Activated naive CD4-positive, alpha-beta T cell treated with anti-CD3 and anti-CD28 coated beads for 36 hours (primary cell): ENCODE data around the gene AGPAT3. TPM values are rescaled to one million over a fixed set of nuclear protein-coding genes. Genes with fewer than 3 reads are reported as not detected.

Source experiments
- CTCF ChIA-PET: fragments of 350-600 bp; sonication (Branson Sonifier 250); formaldehyde crosslinking; loops from one replicate; lab custom pipeline; 2021; ENCODE audit warnings: antibody characterized with exemption; lab: Charles Lee
- DNase-seq: peaks from one replicate; pipeline ENCODE4 v3.0.0-alpha.2; 2020
- H3K27ac Mint-ChIP-seq: one replicate; pipeline ENCODE4 v1.8.0; 2021; ENCODE audit warnings: mild to moderate bottlenecking, mixed read lengths
- H3K27me3 Mint-ChIP-seq: one replicate; pipeline ENCODE4 v1.8.0; 2021; ENCODE audit warnings: low read depth, mixed read lengths
- H3K36me3 Mint-ChIP-seq: one replicate; pipeline ENCODE4 v1.8.0; 2021; ENCODE audit warnings: low read depth, mixed read lengths
- H3K4me1 Mint-ChIP-seq: one replicate; pipeline ENCODE4 v1.8.0; 2021; ENCODE audit warnings: low read depth, mixed read lengths
- H3K4me3 Mint-ChIP-seq: one replicate; pipeline ENCODE4 v1.8.0; 2021; ENCODE audit warnings: mild to moderate bottlenecking, moderate library complexity, mixed read lengths
- H3K9me3 Mint-ChIP-seq: one replicate; pipeline ENCODE4 v1.8.0; 2021; ENCODE audit warnings: mixed read lengths
- intact Hi-C: fragments of 100-400 bp; cut with micrococcal nuclease; formaldehyde crosslinking; loops from one replicate; pipeline ENCODE4 v1.15.1; 2023
- total RNA-seq, 2 experiments: library from RNA; stranded (reverse); gene quantifications; one replicate each; pipeline ENCODE4 v1.2.3, GENCODE V29; 2021

AGPAT3 gene
- total RNA-seq, 2 experiments from 2014 or later: 57.9 to 64.1 TPM

DNA sequence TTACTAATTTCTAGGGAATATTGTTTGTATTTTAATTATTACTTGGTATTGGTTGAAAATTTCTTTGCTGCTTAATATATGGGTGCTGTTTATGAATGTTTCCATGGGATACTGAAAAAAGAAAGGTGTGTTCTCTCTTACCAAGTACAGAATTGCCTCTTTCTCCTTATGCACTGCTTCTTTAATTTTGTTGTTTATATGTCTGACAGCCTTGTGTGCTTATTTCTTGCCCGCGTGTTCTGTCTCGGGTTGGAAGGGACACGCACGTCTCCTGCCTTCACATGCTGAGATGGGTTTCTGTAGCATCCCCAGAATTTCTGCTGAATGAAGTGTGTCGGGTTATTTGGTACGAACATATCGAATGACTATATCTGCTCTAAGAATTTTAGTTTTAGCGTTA, 51.1 kb downstream of the AGPAT3 start:
- CTCF ChIA-PET: interaction anchor here (0.8 to 1.0 kb wide), 2 partner anchors 24 to 49 kb away, joined by 3 read pairs; no protein-coding TSS in a partner anchor
- Mint-ChIP-seq H3K27ac (no peak overlapping the region), H3K4me1 (peaks cover 46% of the 10 kb centered on the region), H3K27me3 (no peaks in the 10 kb centered on the region), H3K4me3 (peak overlapping the region; percentile 74), H3K36me3 (peaks cover 14% of the 10 kb centered on the region), H3K9me3 (peaks cover 9% of the 10 kb centered on the region)
- intact Hi-C loops: loop anchor here (2.0 to 5.0 kb wide), 2 partner anchors 23 to 34 kb away; no protein-coding TSS in a partner anchor
- no peak for DNase-seq

DNA sequence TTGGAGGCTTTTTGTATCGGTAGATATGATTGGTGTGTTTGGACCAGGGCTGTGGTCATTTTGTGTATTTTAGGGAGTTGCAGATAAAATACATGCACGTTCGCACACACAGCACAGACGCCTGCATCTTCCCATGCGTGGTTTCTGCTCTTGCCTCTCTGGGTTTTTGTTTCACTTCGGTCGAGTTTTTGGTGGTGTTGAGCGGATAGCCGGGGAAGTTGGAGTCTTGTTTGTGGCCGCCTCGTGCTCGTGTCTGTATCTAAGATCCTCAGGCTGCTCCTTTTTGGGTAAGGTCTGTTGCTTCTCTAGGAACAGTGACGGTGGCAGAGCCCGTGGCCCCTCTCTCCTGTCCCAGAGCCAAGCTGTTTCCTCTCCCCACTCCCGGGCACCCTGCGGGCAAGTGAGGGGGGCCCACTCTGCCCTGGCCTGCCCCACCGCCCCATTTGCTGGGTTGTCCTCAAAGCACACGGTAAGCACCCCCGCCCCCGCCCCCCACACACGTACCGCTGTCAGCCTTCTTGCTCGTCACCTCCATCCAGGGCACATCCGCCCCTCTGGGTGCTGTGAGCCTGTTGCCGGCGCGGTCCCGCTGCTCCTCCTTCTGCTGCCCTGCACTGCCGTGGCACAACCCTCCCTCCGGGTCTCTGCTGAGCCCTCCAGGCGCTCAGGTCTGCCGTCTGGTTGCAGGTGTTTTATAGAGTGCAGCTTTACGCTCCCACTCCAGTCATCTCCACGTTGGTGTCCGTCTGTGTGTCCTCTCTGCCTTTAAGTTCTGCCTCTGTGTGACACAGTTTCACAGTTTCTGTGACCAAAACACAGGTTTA, 51.9 kb downstream of the AGPAT3 start:
- H3K36me3 Mint-ChIP-seq: peaks cover 11% of the 10 kb centered on the region
- intact Hi-C loops: loop anchor here (2.0 to 5.0 kb wide), 2 partner anchors 24 to 35 kb away; no protein-coding TSS in a partner anchor
- peaks cover 9% of the 10 kb centered on the region for H3K9me3 Mint-ChIP-seq
- peak overlapping the region; percentile 74 for H3K4me3 Mint-ChIP-seq
- peak; percentile 77 for DNase-seq
- H3K27me3 Mint-ChIP-seq: no peaks in the 10 kb centered on the region
- CTCF ChIA-PET: interaction anchor here (0.7 to 1.9 kb wide), 2 partner anchors 24 to 70 kb away, joined by 4 read pairs; no protein-coding TSS in a partner anchor
- H3K4me1 Mint-ChIP-seq: peaks cover 54% of the 10 kb centered on the region
- peak overlapping the region; percentile 35 for H3K27ac Mint-ChIP-seq

DNA sequence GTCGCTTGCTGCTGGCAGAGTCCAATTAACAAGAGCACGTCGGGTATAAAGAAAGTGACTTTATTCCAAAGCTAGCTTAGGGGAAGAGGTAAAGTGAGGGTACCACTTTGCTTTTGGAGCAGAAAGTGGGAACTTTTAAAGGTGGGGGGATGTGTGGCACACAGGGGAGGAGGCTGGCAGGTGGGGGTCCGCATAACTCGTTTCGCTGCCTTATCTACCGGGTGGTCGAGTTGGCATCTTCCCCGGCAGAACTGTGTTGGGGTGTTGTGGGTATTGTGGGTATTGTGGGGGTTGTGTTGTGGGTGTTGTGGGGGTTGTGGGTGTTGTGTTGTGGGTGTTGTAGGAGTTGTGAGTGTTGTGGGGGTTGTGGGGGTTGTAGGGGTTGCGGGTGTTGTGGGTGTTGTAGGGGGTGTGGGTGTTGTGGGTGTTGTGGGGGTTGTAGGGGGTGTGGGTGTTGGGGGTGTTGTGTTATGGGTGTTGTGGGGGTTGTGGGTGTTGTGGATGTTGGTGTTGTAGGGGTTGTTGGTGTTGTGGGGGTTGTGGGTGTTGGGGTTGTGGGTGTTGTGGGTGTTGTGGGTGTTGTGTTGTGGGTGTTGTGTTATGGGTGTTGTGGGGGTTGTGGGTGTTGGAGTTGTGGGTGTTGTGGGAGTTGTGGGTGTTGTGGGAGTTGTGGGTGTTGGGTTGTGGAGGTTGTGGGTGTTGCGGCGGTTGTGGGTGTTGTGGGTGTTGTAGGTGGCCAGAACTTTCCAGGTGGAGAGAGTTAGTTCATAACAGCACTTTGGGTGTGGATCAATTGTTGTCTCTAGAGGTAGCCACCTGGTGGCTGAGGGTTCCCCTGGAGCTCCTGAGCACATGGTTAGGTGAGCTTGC, 52.7 kb downstream of the AGPAT3 start:
- intact Hi-C loops: loop anchor here (2.0 to 5.0 kb wide), 3 partner anchors 25 to 53 kb away; partner anchors contain the start of gene AGPAT3
- CTCF ChIA-PET: interaction anchor here (0.6 to 1.9 kb wide), 10 partner anchors 11 to 141 kb away, joined by 3 to 9 read pairs (median 3); no protein-coding TSS in a partner anchor
- no peaks in the 10 kb centered on the region for H3K27me3 Mint-ChIP-seq
- H3K4me3 Mint-ChIP-seq: peak overlapping the region; percentile 74
- H3K36me3 Mint-ChIP-seq: peaks cover 4% of the 10 kb centered on the region
- peak overlapping the region; percentile 62 for H3K27ac Mint-ChIP-seq
- peaks cover 62% of the 10 kb centered on the region for H3K4me1 Mint-ChIP-seq
- DNase-seq: peak; percentile 48
- H3K9me3 Mint-ChIP-seq: peaks cover 3% of the 10 kb centered on the region

DNA sequence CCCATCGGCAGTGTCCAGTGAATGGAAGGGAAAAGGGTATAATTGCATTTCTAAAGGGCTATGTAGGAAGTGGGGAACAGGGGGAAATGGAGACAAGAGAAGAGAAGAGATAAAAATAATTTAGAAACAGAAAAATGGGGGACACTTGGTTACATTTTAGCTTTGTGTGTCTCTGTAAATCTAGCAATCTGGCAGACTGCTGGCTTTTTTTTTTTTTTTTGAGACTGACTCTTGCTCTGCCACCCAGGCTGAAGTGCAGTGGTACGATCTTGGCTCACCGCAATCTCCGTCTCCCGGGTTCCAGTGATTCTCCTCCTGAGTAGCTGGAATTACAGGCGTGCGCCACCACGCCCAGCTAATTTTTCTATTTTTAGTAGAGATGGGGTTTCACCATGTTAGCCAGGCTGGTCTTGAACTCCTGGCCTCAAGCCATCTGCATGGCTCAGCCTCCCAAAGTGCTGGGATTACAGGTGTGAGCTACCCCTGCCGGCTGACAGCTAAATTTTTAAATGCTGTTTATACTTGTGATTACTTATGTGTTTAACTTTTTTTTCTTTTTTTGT, 53.4 kb downstream of the AGPAT3 start:
- Mint-ChIP-seq H3K4me3 (peak overlapping the region; percentile 41), H3K9me3 (no peaks in the 10 kb centered on the region), H3K27ac (peak overlapping the region; percentile 62), H3K36me3 (peaks cover 3% of the 10 kb centered on the region), H3K4me1 (peaks cover 63% of the 10 kb centered on the region), H3K27me3 (no peaks in the 10 kb centered on the region)
- CTCF ChIA-PET: interaction anchor here (0.6 to 1.9 kb wide), 10 partner anchors 11 to 141 kb away, joined by 3 to 9 read pairs (median 3); no protein-coding TSS in a partner anchor
- DNase-seq: no peak
- intact Hi-C loops: loop anchor here (2.0 to 5.0 kb wide), 2 partner anchors 36 to 54 kb away; partner anchors contain the start of gene AGPAT3

DNA sequence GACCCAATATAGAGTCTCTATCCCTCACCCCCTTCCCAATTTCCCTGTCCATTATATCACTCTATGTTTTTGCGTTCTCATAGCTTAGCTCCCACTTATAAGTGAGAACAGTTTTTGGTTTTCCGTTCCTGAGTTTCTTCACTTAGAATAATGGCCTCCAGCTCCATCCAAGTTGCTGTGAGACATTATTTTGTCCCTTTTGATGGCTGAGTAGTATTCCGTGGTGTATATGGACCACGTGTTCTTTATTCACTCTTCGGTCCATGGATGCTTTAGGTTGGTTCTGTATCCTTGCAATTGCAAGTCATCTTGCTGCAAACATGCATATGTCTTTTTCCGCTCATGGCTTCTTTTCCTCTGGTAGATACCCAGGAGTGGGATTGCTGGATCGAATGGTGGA, 54.3 kb downstream of the AGPAT3 start:
- CTCF ChIA-PET: interaction anchor here (1.3 to 1.8 kb wide), 2 partner anchors 27 to 57 kb away, joined by 5 to 9 read pairs; no protein-coding TSS in a partner anchor
- no peaks in the 10 kb centered on the region for H3K27me3 Mint-ChIP-seq
- H3K4me1 Mint-ChIP-seq: peaks cover 60% of the 10 kb centered on the region
- DNase-seq: no peak
- peaks cover 3% of the 10 kb centered on the region for H3K36me3 Mint-ChIP-seq
- H3K9me3 Mint-ChIP-seq: no peaks in the 10 kb centered on the region
- H3K4me3 Mint-ChIP-seq: no peak overlapping the region
- H3K27ac Mint-ChIP-seq: no peak overlapping the region
- intact Hi-C loops: loop anchor here (2.0 to 5.0 kb wide), 2 partner anchors 37 to 54 kb away; partner anchors contain the start of gene AGPAT3

DNA sequence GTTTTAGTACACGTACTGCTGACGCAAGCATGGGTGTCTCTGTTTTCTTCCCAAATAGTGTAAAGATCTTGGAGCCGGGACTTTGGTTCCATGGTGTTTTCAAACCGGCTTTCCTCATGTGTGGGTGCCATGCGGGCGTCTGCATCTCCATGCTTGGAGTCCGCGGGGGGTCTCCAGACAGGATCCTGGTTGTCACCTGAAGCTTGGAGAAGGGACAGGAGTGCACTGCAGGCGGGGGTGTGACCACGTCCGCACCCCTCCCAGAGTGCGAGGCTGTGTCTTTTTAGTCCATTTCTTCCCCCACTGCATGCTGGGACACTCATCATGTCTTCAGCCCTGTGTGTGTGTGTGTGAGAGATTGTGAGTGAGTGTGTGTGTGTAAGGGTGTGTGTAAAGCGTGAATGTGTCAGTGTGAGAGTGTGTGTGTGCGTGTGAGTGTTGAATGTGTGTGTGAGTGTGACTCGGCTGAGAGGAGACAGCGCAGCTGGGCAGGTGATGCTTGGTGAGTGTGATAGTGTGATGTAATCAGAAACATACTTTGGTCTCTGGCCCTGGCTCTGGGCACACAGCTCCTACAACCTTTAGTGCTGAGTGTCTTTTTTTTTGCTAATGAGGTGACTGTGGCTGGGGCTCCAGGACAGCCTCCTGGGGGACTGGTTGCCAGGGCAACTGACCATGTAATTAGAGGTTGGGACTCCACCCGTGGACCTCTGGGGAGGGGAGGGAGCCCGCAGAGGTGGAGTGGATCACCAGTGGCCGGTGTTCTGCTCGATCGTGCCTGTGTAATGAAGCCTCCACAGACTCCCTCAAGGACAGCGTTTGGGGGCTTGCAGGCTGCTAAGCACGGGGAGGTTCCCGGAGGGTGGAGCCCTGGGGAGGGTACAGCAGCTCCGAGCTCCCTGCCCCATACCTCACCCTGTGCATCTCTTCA, 55.1 kb downstream of the AGPAT3 start:
- Mint-ChIP-seq H3K4me3 (no peak overlapping the region), H3K27me3 (no peaks in the 10 kb centered on the region), H3K36me3 (peaks cover 3% of the 10 kb centered on the region), H3K27ac (no peak overlapping the region), H3K9me3 (no peaks in the 10 kb centered on the region), H3K4me1 (peaks cover 60% of the 10 kb centered on the region)
- no peak for DNase-seq
- intact Hi-C loops: loop anchor here (2.0 to 5.0 kb wide), 2 partner anchors 38 to 55 kb away; partner anchors contain the start of gene AGPAT3
- CTCF ChIA-PET: interaction anchor here (0.9 to 1.6 kb wide), 3 partner anchors 12 to 110 kb away, joined by 3 to 4 read pairs (median 4); no protein-coding TSS in a partner anchor

DNA sequence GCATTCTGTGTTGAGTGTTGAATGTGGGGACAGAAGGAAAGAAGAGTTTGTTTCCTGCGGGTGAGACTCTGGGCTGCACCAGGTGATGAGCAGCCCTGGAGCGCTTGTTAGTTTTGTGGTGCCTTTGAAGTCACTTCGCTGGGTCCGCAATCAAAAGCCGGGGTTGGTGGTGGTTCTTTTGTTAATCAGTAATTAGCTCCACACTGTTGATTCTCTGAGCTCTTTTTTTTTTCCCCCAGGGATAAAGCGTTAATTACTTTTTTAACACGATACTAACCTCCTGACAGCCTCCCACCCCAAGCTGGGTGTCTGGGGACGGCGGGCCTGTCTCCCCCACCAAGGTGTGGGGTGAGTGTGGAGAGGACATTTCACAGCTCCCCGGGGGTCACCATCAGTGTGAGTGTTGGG, 56.6 kb downstream of the AGPAT3 start:
- H3K27me3 Mint-ChIP-seq: no peaks in the 10 kb centered on the region
- peak overlapping the region; percentile 85 for H3K27ac Mint-ChIP-seq
- CTCF ChIA-PET: interaction anchor here (0.5 to 1.6 kb wide), 8 partner anchors 10 to 985 kb away, joined by 3 to 7 read pairs (median 4); no protein-coding TSS in a partner anchor
- H3K9me3 Mint-ChIP-seq: no peaks in the 10 kb centered on the region
- intact Hi-C loops: no loop called here
- DNase-seq: peak; percentile 68
- peak overlapping the region; percentile 34 for H3K4me3 Mint-ChIP-seq
- H3K4me1 Mint-ChIP-seq: peaks cover 53% of the 10 kb centered on the region
- H3K36me3 Mint-ChIP-seq: peaks cover 4% of the 10 kb centered on the region

DNA sequence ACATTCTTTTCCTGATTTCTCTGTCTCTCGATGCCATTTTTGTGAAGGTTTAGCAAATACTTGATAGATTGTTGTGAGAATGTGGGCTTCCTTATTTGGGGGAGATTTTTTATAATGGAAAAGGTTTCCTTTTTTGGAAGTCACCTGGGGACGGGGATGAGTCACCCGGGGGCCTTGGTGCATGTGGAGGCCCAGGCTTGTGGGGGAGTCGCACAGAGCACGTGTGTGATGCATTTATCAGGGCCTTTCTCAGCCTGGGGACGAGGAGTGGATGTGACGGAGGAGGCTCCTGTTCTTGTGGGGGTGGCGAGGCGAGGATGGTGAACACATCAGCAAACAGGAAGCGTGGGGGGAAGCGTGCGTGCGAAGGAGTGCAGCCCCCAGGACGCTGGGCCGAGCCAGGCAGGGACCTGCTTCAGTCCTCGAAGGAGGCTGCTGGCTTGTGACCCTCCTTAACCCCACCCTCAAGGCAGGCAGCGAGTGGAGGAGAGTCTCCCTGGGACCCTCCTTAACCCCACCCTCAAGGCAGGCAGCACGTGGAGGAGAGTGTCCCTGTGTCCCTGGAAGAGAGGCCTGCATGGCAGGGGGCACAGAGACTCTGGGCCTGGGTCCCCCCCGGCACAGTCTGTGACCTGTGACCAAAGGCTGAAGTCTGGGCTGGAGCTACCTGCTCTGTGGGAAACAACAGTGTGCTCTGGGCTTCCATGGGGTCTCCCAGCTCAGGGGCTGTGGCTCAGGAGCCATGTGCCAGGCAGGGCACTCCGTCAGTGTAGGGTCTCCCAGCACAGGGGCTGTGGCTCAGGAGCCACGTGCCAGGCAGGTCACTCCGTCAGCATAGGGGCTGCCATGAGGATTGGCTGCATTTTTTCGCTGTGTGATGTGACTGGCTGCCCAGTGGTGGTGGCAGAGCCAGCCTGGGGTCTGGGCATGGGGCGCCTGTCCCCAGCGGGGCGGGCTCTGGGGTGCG, 57.2 kb downstream of the AGPAT3 start:
- Mint-ChIP-seq H3K27me3 (no peaks in the 10 kb centered on the region), H3K4me1 (peaks cover 51% of the 10 kb centered on the region), H3K9me3 (no peaks in the 10 kb centered on the region), H3K36me3 (peaks cover 4% of the 10 kb centered on the region), H3K4me3 (peak overlapping the region; percentile 34), H3K27ac (peak overlapping the region; percentile 85)
- CTCF ChIA-PET: interaction anchor here (0.5 to 1.4 kb wide), 5 partner anchors 16 to 984 kb away, joined by 3 to 7 read pairs (median 4); no protein-coding TSS in a partner anchor
- intact Hi-C loops: no loop called here
- DNase-seq: peak; percentile 77

DNA sequence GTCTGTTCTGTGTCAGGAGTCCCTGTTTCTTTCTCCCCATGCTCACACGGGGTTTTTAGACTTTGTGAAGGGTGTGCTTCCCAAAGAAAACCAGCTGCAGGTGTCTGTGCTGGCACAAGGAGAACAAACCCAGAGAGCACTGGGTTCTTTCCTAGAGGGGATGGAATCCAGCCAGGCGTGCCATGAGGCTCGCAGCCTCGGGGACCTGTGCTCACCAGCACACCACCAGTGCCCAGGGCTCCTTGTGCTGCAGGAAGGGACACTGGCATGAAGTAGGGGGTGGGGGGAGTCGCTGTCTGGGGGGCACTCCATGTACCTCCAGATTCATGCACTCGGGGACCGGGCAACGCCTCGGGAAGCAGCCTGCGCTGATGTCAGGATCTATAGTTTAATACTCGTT, 57.9 kb downstream of the AGPAT3 start:
- Mint-ChIP-seq H3K4me1 (peaks cover 47% of the 10 kb centered on the region), H3K27me3 (no peaks in the 10 kb centered on the region), H3K36me3 (peaks cover 4% of the 10 kb centered on the region), H3K9me3 (no peaks in the 10 kb centered on the region), H3K27ac (peak overlapping the region; percentile 85), H3K4me3 (no peak overlapping the region)
- CTCF ChIA-PET: no interaction called here
- DNase-seq: no peak
- intact Hi-C loops: no loop called here

DNA sequence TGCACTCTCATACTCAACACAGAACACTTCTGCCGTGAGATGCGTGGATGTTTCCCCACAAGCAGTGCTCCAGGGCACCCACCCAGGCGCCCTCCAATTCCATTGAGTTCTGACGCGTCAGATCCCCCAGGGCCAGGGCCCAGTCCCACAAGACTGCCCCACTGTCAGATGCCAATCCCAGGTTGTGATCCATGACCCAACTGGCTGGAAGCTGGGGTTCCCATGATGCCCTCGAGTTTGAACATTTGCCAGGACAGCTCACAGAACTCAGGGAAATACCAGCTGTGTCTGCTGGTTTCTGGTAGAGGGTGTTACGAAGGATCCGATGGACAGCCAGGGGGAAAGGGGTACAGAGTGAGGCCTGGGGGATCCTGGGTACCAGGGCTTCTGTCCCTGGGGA, 58.4 kb downstream of the AGPAT3 start:
- Mint-ChIP-seq H3K27ac (peak overlapping the region; percentile 22), H3K4me1 (peaks cover 43% of the 10 kb centered on the region), H3K4me3 (no peak overlapping the region), H3K9me3 (no peaks in the 10 kb centered on the region), H3K27me3 (no peaks in the 10 kb centered on the region), H3K36me3 (peaks cover 4% of the 10 kb centered on the region)
- CTCF ChIA-PET: no interaction called here
- DNase-seq: no peak
- intact Hi-C loops: no loop called here
